HepG2 (cell line): ENCODE results near the gene UTS2R. TPM values are rescaled to one million over a fixed set of nuclear protein-coding genes. Genes with fewer than 3 reads are reported as not detected.
A peak's percentile ranks its signal among the peaks of the same experiment; 100 is the strongest.

Experiments used
- CC2D1A ChIP-seq: sonication (generic); formaldehyde crosslinking; IDR thresholded peaks from 2 replicates; pipeline ENCODE4 v1.8.1; 2023; ENCODE audit warnings: mild to moderate bottlenecking, missing genetic modification reagents
- CENPBD1 ChIP-seq: sonication (generic); formaldehyde crosslinking; IDR thresholded peaks from 2 replicates; pipeline ENCODE4 v1.8.0; 2022; ENCODE audit warnings: missing genetic modification reagents, low read depth, mild to moderate bottlenecking, borderline replicate concordance
- FIP1L1 ChIP-seq: fragments of 200-400 bp; formaldehyde crosslinking; IDR thresholded peaks from 2 replicates; pipeline ENCODE4 v1.6.1; 2018; ENCODE audit warnings: low read depth, mild to moderate bottlenecking, low read length, moderate library complexity, borderline replicate concordance; ENCODE audit not compliant: insufficient read depth
- IRF2 ChIP-seq: IDR thresholded peaks from 2 replicates; pipeline ENCODE4 v1.6.1; 2018; ENCODE audit warnings: missing genetic modification reagents, missing compliant biosample characterization
- MATR3 ChIP-seq: sonication (generic); formaldehyde crosslinking; IDR thresholded peaks from 2 replicates; pipeline ENCODE4 v1.4.0; 2020; ENCODE audit warnings: missing genetic modification reagents
- NBN ChIP-seq: fragments of 450-650 bp; conservative IDR thresholded peaks from 2 replicates; pipeline ENCODE4 v1.6.1; 2017
- PATZ1 ChIP-seq: sonication (generic); formaldehyde crosslinking; IDR thresholded peaks from 2 replicates; pipeline ENCODE4 v1.4.0; 2020; ENCODE audit warnings: missing genetic modification reagents
- SMAD3 ChIP-seq: sonication (generic); formaldehyde crosslinking; IDR thresholded peaks from 2 replicates; pipeline ENCODE4 v1.4.0; 2020; ENCODE audit warnings: missing genetic modification reagents
- ZNF451 ChIP-seq: sonication (generic); formaldehyde crosslinking; IDR thresholded peaks from 2 replicates; pipeline ENCODE4 v1.5.0; 2020; ENCODE audit warnings: mild to moderate bottlenecking, missing genetic modification reagents
- ZNF510 ChIP-seq: sonication (generic); formaldehyde crosslinking; IDR thresholded peaks from 2 replicates; pipeline ENCODE4 v1.4.0; 2020; ENCODE audit warnings: low read depth, mild to moderate bottlenecking, missing genetic modification reagents
- ZNF609 ChIP-seq: sonication (generic); formaldehyde crosslinking; IDR thresholded peaks from 2 replicates; pipeline ENCODE4 v1.4.0; 2020; ENCODE audit warnings: mild to moderate bottlenecking, missing genetic modification reagents, borderline replicate concordance
- ZNF776 ChIP-seq: sonication (generic); formaldehyde crosslinking; IDR thresholded peaks from 2 replicates; pipeline ENCODE4 v1.4.0; 2020; ENCODE audit warnings: mild to moderate bottlenecking, missing genetic modification reagents
- ZNF800 ChIP-seq: sonication (generic); formaldehyde crosslinking; IDR thresholded peaks from 2 replicates; pipeline ENCODE4 v1.4.0; 2020; ENCODE audit warnings: missing genetic modification reagents
- ZSCAN29 ChIP-seq: sonication (generic); formaldehyde crosslinking; conservative IDR thresholded peaks from 2 replicates; pipeline ENCODE4 v1.4.0; 2020; ENCODE audit warnings: mild to moderate bottlenecking, missing genetic modification reagents
- polyA plus RNA-seq, 8 experiments: library from polyadenylated mRNA; depleted of rRNA in 3 of 8; stranded (reverse) in 7 of 8; unstranded in 1 of 8; fragments of >200 nt; fragmentation: Illumina TruSeq in 4 of 8; extraction: Trizol in 4 of 8; gene quantifications; 2 replicates each; pipeline versions ENCODE4 v1.2.1 to v1.2.3, GENCODE V29; 2011 to 2016; ENCODE audit warnings: low read depth in 4 of 8, missing spikeins in 1 of 8, mixed read lengths in 1 of 8; ENCODE audit not compliant: insufficient read depth in 1 of 8
- total RNA-seq, 5 experiments: library from RNA; depleted of rRNA; stranded (reverse); fragments of >200 nt; fragmentation: Illumina TruSeq; extraction: Trizol; gene quantifications; 2 replicates each; pipeline ENCODE4 v1.2.3, GENCODE V29; 2016; ENCODE audit warnings: low read depth in 1 of 5
- TF ChIP-seq, protein P1 (sequence below): sonication (generic); formaldehyde crosslinking; IDR thresholded peaks from 2 replicates; pipeline ENCODE4 v1.8.1; 2023; ENCODE audit warnings: missing genetic modification reagents, mild to moderate bottlenecking, borderline replicate concordance
- TF ChIP-seq, protein P2 (sequence below): fragments of 450-650 bp; IDR thresholded peaks from 2 replicates; pipeline ENCODE4 v1.6.1; 2017

Gene UTS2R
- total and polyA plus RNA-seq, 2 of the 13 experiments (the other 11 are each of a cell fraction or from before 2014, with no cell fraction given) = 0.13 to 0.15 TPM

- TF ChIP-seq, protein P1, sequence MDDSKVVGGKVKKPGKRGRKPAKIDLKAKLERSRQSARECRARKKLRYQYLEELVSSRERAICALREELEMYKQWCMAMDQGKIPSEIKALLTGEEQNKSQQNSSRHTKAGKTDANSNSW = no peak; the same call in 1 of the 2 replicates
- TF ChIP-seq ZSCAN29 (CRISPR knock-in tag) (no peak), ZNF776 (CRISPR knock-in tag) (peak; percentile 97), MATR3 (CRISPR knock-in tag) (no peak), FIP1L1 (no peak), ZNF609 (CRISPR knock-in tag) (no peak), SMAD3 (CRISPR knock-in tag) (0 out of 2 replicates have a peak, but pooled peaks have one; percentile 17), ZNF510 (CRISPR knock-in tag) (no peak), PATZ1 (CRISPR knock-in tag) (peak; percentile 64), CENPBD1 (CRISPR knock-in tag) (no peak; the same call in 1 of the 2 replicates), ZNF451 (CRISPR knock-in tag) (peak; percentile 91), IRF2 (peak; percentile 79), ZNF800 (CRISPR knock-in tag) (no peak), NBN (no peak), CC2D1A (CRISPR knock-in tag) (no peak)
- TF ChIP-seq, protein P2, sequence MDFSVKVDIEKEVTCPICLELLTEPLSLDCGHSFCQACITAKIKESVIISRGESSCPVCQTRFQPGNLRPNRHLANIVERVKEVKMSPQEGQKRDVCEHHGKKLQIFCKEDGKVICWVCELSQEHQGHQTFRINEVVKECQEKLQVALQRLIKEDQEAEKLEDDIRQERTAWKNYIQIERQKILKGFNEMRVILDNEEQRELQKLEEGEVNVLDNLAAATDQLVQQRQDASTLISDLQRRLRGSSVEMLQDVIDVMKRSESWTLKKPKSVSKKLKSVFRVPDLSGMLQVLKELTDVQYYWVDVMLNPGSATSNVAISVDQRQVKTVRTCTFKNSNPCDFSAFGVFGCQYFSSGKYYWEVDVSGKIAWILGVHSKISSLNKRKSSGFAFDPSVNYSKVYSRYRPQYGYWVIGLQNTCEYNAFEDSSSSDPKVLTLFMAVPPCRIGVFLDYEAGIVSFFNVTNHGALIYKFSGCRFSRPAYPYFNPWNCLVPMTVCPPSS = no peak
Observed at GRCh38 chr17:82418001-82418986, 46.7 kb downstream of the UTS2R start, which contains the start of the genes HEXD and OGFOD3 (continued).
